GM23248 (cell line): Measurements from ENCODE around the gene SAFB2.

Experiments used
- EZH2 ChIP-seq: fragments of 200-600 bp; sonication (generic); IDR thresholded peaks from 2 replicates; pipeline ENCODE4 v1.6.1; 2018; ENCODE audit warnings: antibody characterized with exemption, mild to moderate bottlenecking; ENCODE audit not compliant: insufficient read depth, poor library complexity, severe bottlenecking
- EZH2phosphoT487 ChIP-seq: fragments of 200-600 bp; sonication (generic); IDR thresholded peaks from 2 replicates; pipeline ENCODE4 v1.6.1; 2018; ENCODE audit warnings: antibody characterized with exemption, moderate library complexity, mild to moderate bottlenecking, low read depth; ENCODE audit not compliant: insufficient read depth

- no peak for TF ChIP-seq EZH2phosphoT487
- TF ChIP-seq EZH2: no peak
Observed at GRCh38 chr19:5665781-5666513, 43.4 kb upstream of the SAFB2 start.
